SH-SY5Y (cell line): ENCODE measurements around the gene STEAP2.

Experiments used
- GATA2 ChIP-seq: IDR thresholded peaks from 2 replicates; pipeline ENCODE4 v1.6.1; 2011; ENCODE audit warnings: mild to moderate bottlenecking, low read depth, low read length
- GATA3 ChIP-seq: IDR thresholded peaks from 2 replicates; pipeline ENCODE4 v1.6.1; 2011; ENCODE audit warnings: low read depth, mild to moderate bottlenecking, low read length, moderate library complexity

- TF ChIP-seq GATA3 (no peak), GATA2 (no peak)
Measured at GRCh38 chr7:90188281-90188680, 23.3 kb upstream of the STEAP2 start.
